GM21737 (cell line): ENCODE results near the gene MALL.
"Not testable (repeated sequence)": the region's sequence is repeated elsewhere in the genome, so short reads cannot be mapped to it uniquely, and the experiment has no call there.

Experiments used
- ATAC-seq: cut with Tn5 transposase; IDR thresholded peaks from one replicate; pipeline ENCODE4 v1.9.1; 2021; ENCODE audit warnings: mild to moderate bottlenecking, moderate library complexity; ENCODE audit not compliant: unreplicated experiment

MALL gene

GRCh38 chr2:110054521-110055407, 60.9 kb downstream of the MALL start:
- ATAC-seq: not testable (repeated sequence)

DNA sequence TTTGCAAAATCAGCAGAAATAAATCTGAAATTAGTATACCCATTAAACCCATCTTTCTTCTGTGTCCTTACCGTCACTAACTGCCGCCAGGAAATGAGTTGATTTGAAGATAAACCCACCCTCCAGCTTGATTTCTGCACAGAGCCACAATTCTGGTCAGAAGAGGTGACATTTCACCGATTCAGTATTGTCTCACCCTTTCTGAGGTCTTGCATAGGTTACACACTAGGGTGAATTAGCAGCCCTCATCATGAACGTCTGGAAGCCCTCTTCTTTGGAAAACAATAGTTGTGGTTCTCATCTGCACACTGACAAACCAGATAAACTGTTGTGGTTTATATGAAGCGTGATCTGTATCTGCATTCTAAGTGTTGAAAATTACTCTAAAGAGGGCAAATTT, 61.9 kb downstream of the MALL start:
- ATAC-seq: not testable (repeated sequence)

DNA sequence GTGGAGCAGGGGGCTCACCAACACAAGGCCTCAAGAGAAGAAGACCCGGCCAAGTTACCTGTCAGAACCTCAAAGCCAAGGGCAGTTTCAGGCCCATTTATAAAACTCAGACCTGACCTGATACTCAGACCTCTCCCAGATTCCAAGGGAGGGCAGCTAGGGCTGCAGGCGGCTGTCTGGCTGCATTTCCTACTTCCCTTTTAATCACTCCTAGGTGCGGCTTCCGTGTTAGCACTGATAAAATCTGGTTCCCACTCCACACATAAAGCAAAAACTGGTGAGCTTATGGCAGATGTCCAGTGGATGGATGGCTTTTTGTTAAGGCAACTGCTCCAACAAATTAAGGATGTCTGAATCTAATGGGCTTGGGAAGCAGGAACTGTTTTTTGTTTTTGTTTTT, 63.5 kb downstream of the MALL start:
- ATAC-seq: not testable (repeated sequence)

DNA sequence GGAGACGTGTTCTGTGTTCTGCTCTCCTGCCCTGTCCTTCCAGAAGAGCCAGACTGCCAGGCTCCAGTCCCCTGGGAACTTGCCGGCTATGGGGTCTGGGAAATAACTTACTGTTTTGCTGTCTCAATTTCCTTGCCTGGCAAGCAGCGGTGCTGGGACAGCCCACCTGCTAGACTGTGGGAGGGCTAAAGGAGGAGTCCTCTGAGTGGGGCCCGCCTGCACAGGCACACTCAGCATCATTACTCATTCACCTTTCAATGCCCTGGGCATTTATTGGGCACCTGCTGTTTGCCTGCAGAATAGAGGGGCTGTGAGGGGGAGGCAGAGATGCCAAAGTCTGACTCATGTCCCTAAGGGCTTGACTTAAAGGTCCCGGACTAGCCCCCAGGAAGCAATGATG, 65.4 kb downstream of the MALL start:
- ATAC-seq: not testable (repeated sequence)

DNA sequence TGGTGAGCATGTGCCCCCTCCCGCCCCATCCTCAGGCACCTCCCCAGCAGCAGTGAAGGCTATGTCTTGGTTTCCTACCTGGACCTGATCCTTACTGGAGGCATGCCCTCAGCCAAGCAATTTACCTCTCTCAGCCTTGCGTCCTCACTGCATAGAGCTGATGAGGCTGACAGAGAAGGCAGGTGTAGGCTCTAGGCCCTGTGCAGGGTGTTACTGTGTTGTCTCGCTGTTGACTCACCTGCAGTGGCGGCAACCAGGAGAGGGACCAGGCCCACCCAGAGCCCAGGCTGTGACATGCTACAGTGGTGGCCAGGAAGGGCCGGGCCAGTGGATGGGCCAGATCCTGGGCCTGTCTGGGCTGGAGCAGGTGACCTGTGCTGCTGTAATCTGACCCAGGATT, 65.9 kb downstream of the MALL start:
- ATAC-seq: not testable (repeated sequence)

DNA sequence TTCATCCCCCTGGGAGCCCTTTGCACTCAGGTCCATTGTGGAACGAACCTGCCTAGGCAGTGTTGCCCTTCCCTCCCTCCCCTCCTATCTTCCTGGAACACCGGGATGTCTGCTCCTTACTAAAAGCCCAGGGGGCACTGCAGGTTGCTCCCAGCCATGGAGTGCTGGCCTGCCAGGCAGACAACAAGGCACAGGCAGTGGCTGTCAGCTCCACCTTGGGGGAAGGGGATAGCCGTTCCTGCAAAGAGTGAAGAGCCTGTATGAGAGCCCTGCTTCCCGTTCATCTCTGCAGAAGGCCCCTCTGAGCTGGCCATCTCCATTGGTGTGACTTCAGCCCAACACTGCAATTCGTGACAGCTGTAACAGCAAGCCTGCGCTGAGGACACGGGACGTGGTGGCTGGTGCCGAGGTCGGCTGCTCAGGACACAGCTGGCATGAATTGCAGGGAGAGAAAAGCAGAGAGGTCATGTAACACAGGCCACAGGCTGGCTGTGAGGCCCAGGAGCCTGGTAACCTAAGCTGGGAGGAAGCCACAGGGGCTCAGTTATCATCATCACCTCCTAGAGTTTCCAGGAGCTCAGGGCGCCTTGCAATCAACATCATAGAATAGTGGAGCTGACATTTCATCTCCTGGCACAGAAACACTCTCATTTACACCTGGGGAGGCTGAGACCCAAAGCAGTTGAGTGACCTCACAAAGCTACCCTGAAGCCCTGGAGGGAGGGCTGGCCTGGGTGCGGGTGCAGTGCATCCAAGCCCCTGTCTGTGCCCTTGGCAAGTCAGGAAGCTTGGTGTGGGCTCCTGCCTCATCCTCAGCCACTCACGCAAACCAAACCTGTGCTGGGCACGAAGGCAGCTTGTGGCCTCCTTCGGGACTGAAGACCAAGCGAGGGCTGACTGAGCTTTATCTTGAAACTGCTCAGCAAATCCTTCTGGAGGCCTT, 67.1 kb downstream of the MALL start:
- ATAC-seq: not testable (repeated sequence)

DNA sequence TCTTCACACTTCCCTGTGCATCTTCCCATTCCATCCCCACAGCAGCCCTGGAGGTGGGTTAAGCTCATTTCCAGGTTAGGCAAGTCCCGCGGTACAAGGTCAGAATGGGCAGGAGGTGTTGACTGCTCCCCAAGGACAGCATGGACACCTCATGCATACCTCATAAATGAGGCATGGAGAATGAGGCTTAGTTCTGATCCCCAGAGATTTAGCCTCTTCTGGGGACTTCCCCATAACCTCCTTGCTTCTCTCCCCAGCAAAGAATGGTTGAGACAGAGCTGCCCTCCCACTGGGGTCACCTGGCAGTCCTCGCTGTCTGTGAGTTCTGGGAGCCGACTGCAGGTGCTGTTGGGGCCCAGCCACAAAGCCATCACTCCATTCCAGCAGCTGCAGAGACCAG, 68.4 kb downstream of the MALL start:
- not testable (repeated sequence) for ATAC-seq

GRCh38 chr2:110041941-110042660, 73.5 kb downstream of the MALL start:
- not testable (repeated sequence) for ATAC-seq

- not testable (repeated sequence) for ATAC-seq
Observed at GRCh38 chr2:110037336-110037735, 78.3 kb downstream of the MALL start.

DNA sequence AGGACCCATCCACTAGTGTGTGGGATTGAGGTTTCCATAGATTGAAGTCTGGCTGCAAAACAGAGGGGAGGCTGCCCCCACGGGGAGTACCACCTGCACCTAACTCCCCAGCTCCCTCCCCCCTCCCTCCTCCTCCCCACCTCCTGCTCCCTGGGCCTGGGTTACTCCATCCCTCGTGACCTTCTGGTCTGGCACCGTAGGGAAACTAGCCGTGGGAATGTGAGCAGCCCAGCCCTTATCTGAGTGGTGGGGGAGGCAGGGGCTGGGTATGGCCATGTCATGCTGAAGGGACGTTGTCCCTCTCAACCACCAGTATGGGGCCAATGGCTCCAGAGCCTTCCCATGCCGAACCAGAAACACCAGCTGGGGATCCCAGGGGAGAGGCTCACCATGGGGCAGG, 80.2 kb downstream of the MALL start:
- not testable (repeated sequence) for ATAC-seq

DNA sequence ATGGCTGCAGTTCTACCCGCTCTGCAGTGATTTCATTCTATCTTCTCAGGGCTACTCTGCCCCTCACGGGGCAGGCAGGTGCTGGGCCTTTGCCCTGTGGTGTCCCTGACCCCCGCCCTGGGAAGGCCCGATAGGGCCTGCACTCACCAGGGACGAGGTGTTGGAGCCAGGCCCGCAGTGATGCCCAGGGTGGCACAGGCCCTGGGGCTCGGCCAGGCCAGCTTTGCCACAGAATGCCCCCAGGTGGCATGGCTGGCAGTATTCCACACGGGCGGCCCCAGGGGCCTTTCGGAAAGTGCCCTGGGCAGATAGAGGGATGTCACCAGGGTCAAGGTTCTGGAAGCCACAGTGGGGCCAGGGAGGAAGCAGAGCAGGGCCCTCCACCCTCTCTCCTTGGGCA, 80.7 kb downstream of the MALL start:
- ATAC-seq: not testable (repeated sequence)
